Astrocyte of the cerebellum (primary cell): ENCODE data around the gene TMEM181.
"Not testable (repeated sequence)": the region's sequence is repeated elsewhere in the genome, so short reads cannot be mapped to it uniquely, and the experiment has no call there.

Experiments used
- DNase-seq: peaks from one replicate; pipeline ENCODE4 v3.0.0-alpha.2; 2011; ENCODE audit warnings: low read depth
- H3K4me3 ChIP-seq: 2 replicates; pipeline ENCODE4 v1.5.1; 2011; ENCODE audit warnings: mild to moderate bottlenecking, low read depth, low read length, moderate library complexity
- in situ Hi-C: cut with HindIII; loops from 2 replicates; pipeline ENCODE4 v1.10.0; 2017; ENCODE audit warnings: low sequenced_read_pairs
- TF ChIP-seq, protein P1 (sequence below): IDR thresholded peaks from 2 replicates; pipeline ENCODE4 v1.5.1; 2012; ENCODE audit warnings: low read length, low read depth, moderate library complexity, mild to moderate bottlenecking; ENCODE audit errors: missing control alignments

Gene TMEM181

GRCh38 chr6:158607411-158608170 lies 47.7 kb downstream of the TMEM181 start:
- H3K4me3 ChIP-seq, result no peak overlapping the region
- DNase-seq, result no peak
- TF ChIP-seq, protein P1, sequence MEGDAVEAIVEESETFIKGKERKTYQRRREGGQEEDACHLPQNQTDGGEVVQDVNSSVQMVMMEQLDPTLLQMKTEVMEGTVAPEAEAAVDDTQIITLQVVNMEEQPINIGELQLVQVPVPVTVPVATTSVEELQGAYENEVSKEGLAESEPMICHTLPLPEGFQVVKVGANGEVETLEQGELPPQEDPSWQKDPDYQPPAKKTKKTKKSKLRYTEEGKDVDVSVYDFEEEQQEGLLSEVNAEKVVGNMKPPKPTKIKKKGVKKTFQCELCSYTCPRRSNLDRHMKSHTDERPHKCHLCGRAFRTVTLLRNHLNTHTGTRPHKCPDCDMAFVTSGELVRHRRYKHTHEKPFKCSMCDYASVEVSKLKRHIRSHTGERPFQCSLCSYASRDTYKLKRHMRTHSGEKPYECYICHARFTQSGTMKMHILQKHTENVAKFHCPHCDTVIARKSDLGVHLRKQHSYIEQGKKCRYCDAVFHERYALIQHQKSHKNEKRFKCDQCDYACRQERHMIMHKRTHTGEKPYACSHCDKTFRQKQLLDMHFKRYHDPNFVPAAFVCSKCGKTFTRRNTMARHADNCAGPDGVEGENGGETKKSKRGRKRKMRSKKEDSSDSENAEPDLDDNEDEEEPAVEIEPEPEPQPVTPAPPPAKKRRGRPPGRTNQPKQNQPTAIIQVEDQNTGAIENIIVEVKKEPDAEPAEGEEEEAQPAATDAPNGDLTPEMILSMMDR, result no peak
- in situ Hi-C loops, result no loop called here

- in situ Hi-C loops, result no loop called here
- TF ChIP-seq, protein P1, result no peak
- no peak for DNase-seq
- no peak overlapping the region for H3K4me3 ChIP-seq
These were observed 48.3 kb downstream of the TMEM181 start for GRCh38 chr6:158608221-158608620.

GRCh38 chr6:158609455-158610155 lies 49.7 kb downstream of the TMEM181 start:
- TF ChIP-seq, protein P1, result no peak
- no peak overlapping the region for H3K4me3 ChIP-seq
- in situ Hi-C loops, result no loop called here
- DNase-seq, result no peak

GRCh38 chr6:158610319-158610968 lies 50.6 kb downstream of the TMEM181 start:
- H3K4me3 ChIP-seq, result no peak overlapping the region
- in situ Hi-C loops, result no loop called here
- TF ChIP-seq, protein P1, result no peak
- DNase-seq, result no peak

DNA sequence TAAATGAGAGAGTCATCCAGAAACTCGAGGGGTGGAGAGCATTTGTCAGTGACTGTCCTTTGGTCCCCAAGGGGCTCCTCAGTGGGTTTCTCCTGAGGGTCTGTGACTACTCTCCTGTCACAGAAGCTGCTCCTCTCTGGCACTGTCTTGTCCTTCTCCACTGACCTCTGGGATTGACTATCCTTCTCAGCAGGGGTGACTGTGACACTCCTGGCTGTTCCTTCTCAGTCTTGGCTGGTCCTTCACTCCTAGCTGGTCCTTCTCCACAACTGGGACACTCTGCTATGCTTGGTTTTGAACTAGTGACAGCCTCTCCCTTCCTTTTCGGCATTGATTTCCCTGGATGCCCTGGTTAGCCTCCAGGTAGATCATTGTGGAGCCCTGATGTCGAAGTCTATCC lies 51.1 kb downstream of the TMEM181 start:
- H3K4me3 ChIP-seq, result no peak overlapping the region
- TF ChIP-seq, protein P1, result no peak
- in situ Hi-C loops, result no loop called here
- no peak for DNase-seq

DNA sequence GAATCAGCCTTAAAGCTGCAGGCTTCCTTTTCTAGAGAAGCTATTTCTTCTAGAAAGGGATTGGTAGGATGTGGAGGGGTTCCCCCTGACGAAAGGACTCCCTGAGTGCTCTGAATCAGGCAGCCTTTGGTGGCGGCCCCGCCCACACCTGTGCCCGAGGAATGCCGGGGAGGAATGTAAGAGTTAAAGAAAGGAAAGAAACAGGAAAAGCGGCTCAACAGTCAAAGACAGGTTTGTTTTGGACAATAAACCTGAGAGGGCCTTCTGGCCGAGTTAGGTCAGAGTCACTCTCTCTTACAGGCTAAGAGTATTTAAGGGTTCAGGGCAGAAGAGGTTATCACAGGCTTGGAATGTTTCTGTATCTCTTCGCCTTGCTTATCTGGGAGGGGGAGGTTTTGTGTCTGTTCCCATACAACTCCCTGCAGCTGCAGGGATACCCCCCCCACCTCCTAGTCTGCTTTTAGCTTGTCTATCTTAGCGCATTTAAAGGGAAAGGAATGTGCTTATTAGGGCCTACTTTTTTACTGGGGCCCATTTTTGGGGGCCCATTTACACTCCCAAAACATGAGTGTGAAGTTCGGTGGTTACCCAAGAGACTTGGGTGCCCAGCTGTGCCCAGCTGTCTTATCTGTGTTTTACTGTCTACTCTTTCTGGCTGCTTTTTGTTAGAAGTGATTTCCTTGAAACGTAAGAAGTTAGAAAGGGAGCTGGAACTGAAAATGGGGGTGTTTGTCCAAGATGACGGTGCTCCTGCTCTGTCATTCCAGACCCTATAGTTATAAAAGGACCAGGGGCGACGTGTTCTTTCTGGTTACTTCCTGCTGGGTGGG lies 51.9 kb downstream of the TMEM181 start:
- no peak for DNase-seq
- TF ChIP-seq, protein P1, result no peak
- no peak overlapping the region for H3K4me3 ChIP-seq
- in situ Hi-C loops, result no loop called here

- DNase-seq, H3K4me3 ChIP-seq, in situ Hi-C loops: not testable (repeated sequence)
These were observed 54.7 kb downstream of the TMEM181 start for GRCh38 chr6:158614606-158615005.

GRCh38 chr6:158618289-158618688 lies 58.4 kb downstream of the TMEM181 start:
- DNase-seq, in situ Hi-C loops, H3K4me3 ChIP-seq: not testable (repeated sequence)
